Measurements from ENCODE around the gene SIK3.

Gene SIK3

GRCh38 chr11:116828632-116829524 lies 269.4 kb downstream of the SIK3 start:
- Mint-ChIP-seq H3K4me1 (no peaks in the 10 kb centered on the region), H3K9me3 (no peaks in the 10 kb centered on the region), H3K27me3 (peaks cover 11% of the 10 kb centered on the region), H3K27ac (no peak overlapping the region), H3K4me3 (no peak overlapping the region), H3K36me3 (no peaks in the 10 kb centered on the region)
- ATAC-seq = no peak

- no peak overlapping the region for H3K27ac Mint-ChIP-seq
- H3K4me1 Mint-ChIP-seq = no peaks in the 10 kb centered on the region
- no peak for ATAC-seq
- no peak overlapping the region for H3K4me3 Mint-ChIP-seq
- H3K9me3 Mint-ChIP-seq = no peaks in the 10 kb centered on the region
- peaks cover 11% of the 10 kb centered on the region for H3K27me3 Mint-ChIP-seq
- H3K36me3 Mint-ChIP-seq = no peaks in the 10 kb centered on the region
Observed at GRCh38 chr11:116827461-116827860, 270.8 kb downstream of the SIK3 start.

- ATAC-seq = no peak
- no peaks in the 10 kb centered on the region for H3K9me3 Mint-ChIP-seq
- no peak overlapping the region for H3K4me3 Mint-ChIP-seq
- H3K4me1 Mint-ChIP-seq = no peaks in the 10 kb centered on the region
- peaks cover 11% of the 10 kb centered on the region for H3K27me3 Mint-ChIP-seq
- H3K27ac Mint-ChIP-seq = no peak overlapping the region
- H3K36me3 Mint-ChIP-seq = no peaks in the 10 kb centered on the region
Observed at GRCh38 chr11:116826751-116827431, 271.3 kb downstream of the SIK3 start.

- Mint-ChIP-seq H3K4me1 (no peaks in the 10 kb centered on the region), H3K4me3 (no peak overlapping the region), H3K9me3 (no peaks in the 10 kb centered on the region), H3K36me3 (no peaks in the 10 kb centered on the region), H3K27ac (no peak overlapping the region), H3K27me3 (peaks cover 6% of the 10 kb centered on the region)
- no peak for ATAC-seq
Observed at GRCh38 chr11:116825854-116826750, 272.1 kb downstream of the SIK3 start.

- no peak overlapping the region for H3K4me3 Mint-ChIP-seq
- H3K9me3 Mint-ChIP-seq = no peaks in the 10 kb centered on the region
- H3K36me3 Mint-ChIP-seq = no peaks in the 10 kb centered on the region
- ATAC-seq = no peak
- H3K27me3 Mint-ChIP-seq = no peaks in the 10 kb centered on the region
- no peaks in the 10 kb centered on the region for H3K4me1 Mint-ChIP-seq
- H3K27ac Mint-ChIP-seq = no peak overlapping the region
Observed at GRCh38 chr11:116825434-116825833, 272.8 kb downstream of the SIK3 start.

- H3K9me3 Mint-ChIP-seq = no peaks in the 10 kb centered on the region
- H3K27me3 Mint-ChIP-seq = no peaks in the 10 kb centered on the region
- no peak within 1 kb of the TSS for H3K4me3 Mint-ChIP-seq
- ATAC-seq = no peak
- H3K4me1 Mint-ChIP-seq = no peaks in the 10 kb centered on the region
- no peaks in the 10 kb centered on the region for H3K36me3 Mint-ChIP-seq
- no peak within 1 kb of the TSS for H3K27ac Mint-ChIP-seq
Observed at GRCh38 chr11:116823031-116823843, 275.0 kb downstream of the SIK3 start, which contains the start of gene APOA4. TSS of gene APOA4 (minus strand) at chr11:116823304. CDS start at chr11:116823191, 113 bp downstream.

GRCh38 chr11:116822575-116822974 lies 275.7 kb downstream of the SIK3 start:
- Mint-ChIP-seq H3K4me1 (no peaks in the 10 kb centered on the region), H3K27ac (no peak overlapping the region), H3K27me3 (no peaks in the 10 kb centered on the region), H3K9me3 (no peaks in the 10 kb centered on the region), H3K4me3 (no peak overlapping the region), H3K36me3 (no peaks in the 10 kb centered on the region)
- ATAC-seq = no peak

- ATAC-seq = no peak
- no peaks in the 10 kb centered on the region for H3K36me3 Mint-ChIP-seq
- H3K27ac Mint-ChIP-seq = no peak overlapping the region
- H3K27me3 Mint-ChIP-seq = no peaks in the 10 kb centered on the region
- no peaks in the 10 kb centered on the region for H3K9me3 Mint-ChIP-seq
- no peaks in the 10 kb centered on the region for H3K4me1 Mint-ChIP-seq
- H3K4me3 Mint-ChIP-seq = no peak overlapping the region
Observed at GRCh38 chr11:116821050-116821918, 276.9 kb downstream of the SIK3 start.

GRCh38 chr11:116819049-116819448 lies 279.2 kb downstream of the SIK3 start:
- Mint-ChIP-seq H3K9me3 (no peaks in the 10 kb centered on the region), H3K27ac (no peak overlapping the region), H3K27me3 (peaks cover under 1% of the 10 kb centered on the region), H3K36me3 (no peaks in the 10 kb centered on the region), H3K4me3 (no peak overlapping the region), H3K4me1 (no peaks in the 10 kb centered on the region)
- no peak for ATAC-seq

- Mint-ChIP-seq H3K4me1 (no peaks in the 10 kb centered on the region), H3K36me3 (no peaks in the 10 kb centered on the region), H3K4me3 (no peak overlapping the region), H3K27me3 (peaks cover 8% of the 10 kb centered on the region), H3K27ac (no peak overlapping the region), H3K9me3 (no peaks in the 10 kb centered on the region)
- ATAC-seq = no peak
Observed at GRCh38 chr11:116814502-116814901, 283.7 kb downstream of the SIK3 start.

GRCh38 chr11:116813781-116814471 lies 284.3 kb downstream of the SIK3 start:
- H3K36me3 Mint-ChIP-seq = no peaks in the 10 kb centered on the region

GRCh38 chr11:116813170-116813569 lies 285.1 kb downstream of the SIK3 start:
- H3K9me3 Mint-ChIP-seq = no peaks in the 10 kb centered on the region

More at GRCh38 chr11:116813781-116814471, 284.3 kb downstream of the SIK3 start:
- H3K4me3 Mint-ChIP-seq = no peak overlapping the region
- no peak for ATAC-seq
- H3K27me3 Mint-ChIP-seq = peaks cover 10% of the 10 kb centered on the region
- H3K27ac Mint-ChIP-seq = no peak overlapping the region
- no peaks in the 10 kb centered on the region for H3K9me3 Mint-ChIP-seq
- H3K4me1 Mint-ChIP-seq = no peaks in the 10 kb centered on the region

GRCh38 chr11:116812109-116812508 lies 286.1 kb downstream of the SIK3 start:
- peaks cover 28% of the 10 kb centered on the region for H3K27me3 Mint-ChIP-seq
- no peak for ATAC-seq
- H3K27ac Mint-ChIP-seq = no peak overlapping the region

More at GRCh38 chr11:116813170-116813569, 285.1 kb downstream of the SIK3 start:
- H3K36me3 Mint-ChIP-seq = no peaks in the 10 kb centered on the region
- H3K4me3 Mint-ChIP-seq = no peak overlapping the region
- ATAC-seq = no peak
- peaks cover 17% of the 10 kb centered on the region for H3K27me3 Mint-ChIP-seq
- H3K4me1 Mint-ChIP-seq = no peaks in the 10 kb centered on the region
- no peak overlapping the region for H3K27ac Mint-ChIP-seq

More at GRCh38 chr11:116812109-116812508, 286.1 kb downstream of the SIK3 start:
- Mint-ChIP-seq H3K4me3 (no peak overlapping the region), H3K36me3 (no peaks in the 10 kb centered on the region), H3K4me1 (no peaks in the 10 kb centered on the region), H3K9me3 (no peaks in the 10 kb centered on the region)
